Astrocyte (in vitro differentiated cells and primary cell): ENCODE results near the gene EMC1. TPM values are rescaled to one million over a fixed set of nuclear protein-coding genes. Genes with fewer than 3 reads are reported as not detected.

Source experiments
- DNase-seq: peaks from one replicate; pipeline ENCODE4 v3.0.0-alpha.2; 2010; ENCODE audit warnings: low read depth
- FAIRE-seq: peaks from 2 replicates; lab custom pipeline; 2011; peaks lifted over from hg19 to GRCh38; lab: Jason Lieb, UNC
- H2AFZ ChIP-seq: 2 replicates; pipeline ENCODE4 v1.6.0; 2012; ENCODE audit warnings: low read depth, low read length, inconsistent platforms
- H3K27ac ChIP-seq: 2 replicates; pipeline ENCODE4 v1.5.1; 2011; ENCODE audit warnings: low read depth, low read length, inconsistent platforms
- H3K27me3 ChIP-seq: 2 replicates; pipeline ENCODE4 v1.6.0; 2011; ENCODE audit warnings: low read length, inconsistent platforms; ENCODE audit not compliant: insufficient read depth
- H3K36me3 ChIP-seq: 2 replicates; pipeline ENCODE4 v1.5.1; 2011; ENCODE audit warnings: low read length, inconsistent platforms; ENCODE audit not compliant: insufficient read depth
- H3K4me1 ChIP-seq: 2 replicates; pipeline ENCODE4 v1.5.1; 2011; ENCODE audit warnings: low read length, inconsistent platforms; ENCODE audit not compliant: insufficient read depth
- H3K4me2 ChIP-seq: 2 replicates; pipeline ENCODE4 v1.6.0; 2012; ENCODE audit warnings: low read length, inconsistent platforms
- H3K4me3 ChIP-seq: 2 replicates; pipeline ENCODE4 v1.5.1; 2011; ENCODE audit warnings: low read depth, mild to moderate bottlenecking, low read length, inconsistent platforms; ENCODE audit not compliant: insufficient read depth
- H3K79me2 ChIP-seq: 2 replicates; pipeline ENCODE4 v1.6.0; 2012; ENCODE audit warnings: mild to moderate bottlenecking, low read length, inconsistent platforms; ENCODE audit not compliant: insufficient read depth
- H3K9ac ChIP-seq: 2 replicates; pipeline ENCODE4 v1.6.0; 2012; ENCODE audit warnings: mild to moderate bottlenecking, low read length, inconsistent platforms
- H3K9me3 ChIP-seq: 2 replicates; pipeline ENCODE4 v1.5.1; 2012; ENCODE audit warnings: low read depth, mild to moderate bottlenecking, low read length, inconsistent platforms; ENCODE audit not compliant: insufficient read depth
- H4K20me1 ChIP-seq: 2 replicates; pipeline ENCODE4 v1.6.0; 2012; ENCODE audit warnings: low read length, inconsistent platforms; ENCODE audit not compliant: insufficient read depth
- H3K27ac Mint-ChIP-seq: one replicate; pipeline ENCODE4 v1.8.0; 2021; ENCODE audit warnings: mild to moderate bottlenecking, mixed read lengths; ENCODE audit not compliant: unreplicated experiment
- H3K27me3 Mint-ChIP-seq: one replicate; pipeline ENCODE4 v1.8.0; 2021; ENCODE audit warnings: low read depth, mixed read lengths; ENCODE audit not compliant: unreplicated experiment
- H3K36me3 Mint-ChIP-seq: one replicate; pipeline ENCODE4 v1.8.0; 2021; ENCODE audit warnings: low read depth, mixed read lengths; ENCODE audit not compliant: unreplicated experiment
- H3K4me1 Mint-ChIP-seq: one replicate; pipeline ENCODE4 v1.8.0; 2021; ENCODE audit warnings: low read depth, mixed read lengths; ENCODE audit not compliant: unreplicated experiment
- H3K4me3 Mint-ChIP-seq: one replicate; pipeline ENCODE4 v1.8.0; 2021; ENCODE audit warnings: mild to moderate bottlenecking, moderate library complexity, mixed read lengths; ENCODE audit not compliant: unreplicated experiment
- H3K9me3 Mint-ChIP-seq: one replicate; pipeline ENCODE4 v1.8.0; 2021; ENCODE audit warnings: mild to moderate bottlenecking, mixed read lengths; ENCODE audit not compliant: unreplicated experiment
- EZH2 ChIP-seq: IDR thresholded peaks from 2 replicates; pipeline ENCODE4 v1.6.1; 2012; ENCODE audit warnings: mild to moderate bottlenecking, low read length, inconsistent platforms; ENCODE audit not compliant: insufficient read depth
- total RNA-seq: library from RNA; stranded (reverse); gene quantifications from 2 replicates; pipeline ENCODE4 v1.2.1, GENCODE V29; 2021
- TF ChIP-seq, protein P1 (sequence below): IDR thresholded peaks from 2 replicates; pipeline ENCODE4 v1.5.1; 2011; ENCODE audit warnings: low read depth, mild to moderate bottlenecking, inconsistent platforms, low read length, moderate library complexity; ENCODE audit not compliant: insufficient read depth

Gene EMC1
- total RNA-seq, 1 donor from 2014 or later = 89.3 TPM

DNA sequence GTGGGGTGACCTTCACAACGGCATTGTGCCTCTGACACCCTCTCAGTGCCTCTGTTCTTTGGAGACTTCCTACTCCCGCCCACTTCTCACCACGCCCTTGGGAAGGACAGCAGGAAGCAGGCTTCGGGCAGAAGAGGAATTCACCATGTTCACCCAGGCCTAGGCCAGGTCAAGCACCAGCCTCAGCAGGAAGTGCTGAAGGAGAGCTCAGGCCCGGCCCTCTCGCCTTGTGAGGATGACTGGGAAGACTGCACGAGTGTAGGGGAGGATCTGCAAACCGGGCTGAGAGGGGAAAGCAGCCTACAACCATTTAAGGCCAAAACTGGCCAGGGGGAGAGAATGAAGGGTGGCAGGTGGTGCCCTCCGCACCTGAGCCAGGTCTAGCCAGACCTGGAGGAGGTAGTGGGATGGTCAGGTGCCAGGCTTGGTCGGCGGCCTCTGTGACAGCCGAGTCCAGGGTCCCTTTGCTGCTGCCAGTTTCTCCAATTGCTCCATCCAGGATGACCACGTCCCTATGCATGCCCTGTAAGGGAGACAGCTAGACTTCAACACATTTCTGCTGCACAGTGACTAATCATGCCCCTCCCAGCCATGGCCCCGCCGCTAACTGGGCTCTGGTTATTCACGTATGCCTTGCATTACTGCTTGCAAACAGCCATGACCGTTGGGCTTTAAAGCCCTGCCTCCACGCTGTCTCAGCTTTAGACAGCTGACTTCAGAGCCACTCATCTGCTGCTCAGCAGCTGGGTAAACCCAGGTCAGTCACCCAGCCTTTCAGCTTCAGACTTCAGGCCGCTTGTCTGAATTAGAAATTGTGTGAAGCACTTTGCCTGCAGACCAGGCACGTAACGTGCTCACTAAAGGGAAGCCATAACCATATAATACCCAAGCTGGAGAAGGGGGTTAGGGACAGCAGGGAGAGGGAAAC lies 9.2 kb upstream of the EMC1 start:
- peak; percentile 81 for DNase-seq

DNA sequence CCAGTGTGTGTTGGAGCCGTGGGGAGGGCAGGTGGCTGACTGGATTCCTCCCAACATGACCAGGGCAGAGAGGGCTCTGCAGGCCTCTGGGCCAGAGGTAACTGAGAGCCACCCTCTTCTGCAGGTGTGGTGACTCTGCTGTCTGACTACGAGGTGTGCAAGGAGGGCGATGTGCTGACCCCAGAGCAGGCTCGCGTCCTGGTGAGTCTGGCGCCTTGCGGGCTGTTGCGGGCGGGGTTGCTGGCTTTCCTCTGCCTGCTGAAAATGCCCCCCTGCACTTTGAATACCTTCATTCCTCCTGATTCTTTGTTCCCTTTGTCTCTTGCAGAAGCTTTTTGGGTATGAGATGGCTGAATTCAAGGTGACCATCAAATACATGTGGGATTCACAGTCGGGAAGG lies 7.0 kb upstream of the EMC1 start:
- peaks cover 23% of the 10 kb centered on the region for H4K20me1 ChIP-seq
- no peak for FAIRE-seq
- H3K4me1 ChIP-seq = peaks cover 19% of the 10 kb centered on the region
- H2AFZ ChIP-seq = no peak overlapping the region
- H3K9me3 ChIP-seq = no peaks in the 10 kb centered on the region
- H3K36me3 Mint-ChIP-seq = peaks cover 16% of the 10 kb centered on the region
- TF ChIP-seq, protein P1, sequence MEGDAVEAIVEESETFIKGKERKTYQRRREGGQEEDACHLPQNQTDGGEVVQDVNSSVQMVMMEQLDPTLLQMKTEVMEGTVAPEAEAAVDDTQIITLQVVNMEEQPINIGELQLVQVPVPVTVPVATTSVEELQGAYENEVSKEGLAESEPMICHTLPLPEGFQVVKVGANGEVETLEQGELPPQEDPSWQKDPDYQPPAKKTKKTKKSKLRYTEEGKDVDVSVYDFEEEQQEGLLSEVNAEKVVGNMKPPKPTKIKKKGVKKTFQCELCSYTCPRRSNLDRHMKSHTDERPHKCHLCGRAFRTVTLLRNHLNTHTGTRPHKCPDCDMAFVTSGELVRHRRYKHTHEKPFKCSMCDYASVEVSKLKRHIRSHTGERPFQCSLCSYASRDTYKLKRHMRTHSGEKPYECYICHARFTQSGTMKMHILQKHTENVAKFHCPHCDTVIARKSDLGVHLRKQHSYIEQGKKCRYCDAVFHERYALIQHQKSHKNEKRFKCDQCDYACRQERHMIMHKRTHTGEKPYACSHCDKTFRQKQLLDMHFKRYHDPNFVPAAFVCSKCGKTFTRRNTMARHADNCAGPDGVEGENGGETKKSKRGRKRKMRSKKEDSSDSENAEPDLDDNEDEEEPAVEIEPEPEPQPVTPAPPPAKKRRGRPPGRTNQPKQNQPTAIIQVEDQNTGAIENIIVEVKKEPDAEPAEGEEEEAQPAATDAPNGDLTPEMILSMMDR = no peak
- TF ChIP-seq EZH2 = no peak
- H3K4me1 Mint-ChIP-seq = peaks cover 16% of the 10 kb centered on the region
- no peak overlapping the region for H3K4me3 Mint-ChIP-seq
- H3K4me3 ChIP-seq = no peak overlapping the region
- H3K9me3 Mint-ChIP-seq = no peaks in the 10 kb centered on the region
- no peak for DNase-seq
- H3K27me3 ChIP-seq = no peaks in the 10 kb centered on the region
- no peak overlapping the region for H3K4me2 ChIP-seq
- H3K79me2 ChIP-seq = peaks cover 27% of the 10 kb centered on the region
- H3K27me3 Mint-ChIP-seq = no peaks in the 10 kb centered on the region
- no peak overlapping the region for H3K27ac ChIP-seq
- H3K9ac ChIP-seq = no peak overlapping the region
- H3K36me3 ChIP-seq = peaks cover 19% of the 10 kb centered on the region
- no peak overlapping the region for H3K27ac Mint-ChIP-seq

More for the DNA sequence above, 9.2 kb upstream of the EMC1 start:
- H3K9me3 Mint-ChIP-seq = no peaks in the 10 kb centered on the region
- no peaks in the 10 kb centered on the region for H3K27me3 Mint-ChIP-seq
- Histone ChIP-seq H3K36me3 (peaks cover 19% of the 10 kb centered on the region), H3K4me2 (peak overlapping the region; percentile 36), H3K79me2 (peaks cover 6% of the 10 kb centered on the region), H2AFZ (no peak overlapping the region), H3K4me3 (no peak overlapping the region), H4K20me1 (peaks cover 1% of the 10 kb centered on the region), H3K4me1 (peaks cover 12% of the 10 kb centered on the region), H3K27me3 (no peaks in the 10 kb centered on the region), H3K9ac (peak overlapping the region; percentile 32), H3K27ac (peak overlapping the region; percentile 54), H3K9me3 (no peaks in the 10 kb centered on the region)
- FAIRE-seq = peak; percentile 84
- TF ChIP-seq, protein P1 = no peak
- no peak for TF ChIP-seq EZH2
- peaks cover 15% of the 10 kb centered on the region for H3K36me3 Mint-ChIP-seq
- peak overlapping the region; percentile 47 for H3K27ac Mint-ChIP-seq
- H3K4me1 Mint-ChIP-seq = peaks cover 10% of the 10 kb centered on the region
- H3K4me3 Mint-ChIP-seq = no peak overlapping the region
